ENCODE measurements around the gene GRAMD1A. TPM values are rescaled to one million over a fixed set of nuclear protein-coding genes. Genes with fewer than 3 reads are reported as not detected.

Gene GRAMD1A
- total and polyA plus RNA-seq, 8 donors = 92.7 to 137 (median 116) TPM

DNA sequence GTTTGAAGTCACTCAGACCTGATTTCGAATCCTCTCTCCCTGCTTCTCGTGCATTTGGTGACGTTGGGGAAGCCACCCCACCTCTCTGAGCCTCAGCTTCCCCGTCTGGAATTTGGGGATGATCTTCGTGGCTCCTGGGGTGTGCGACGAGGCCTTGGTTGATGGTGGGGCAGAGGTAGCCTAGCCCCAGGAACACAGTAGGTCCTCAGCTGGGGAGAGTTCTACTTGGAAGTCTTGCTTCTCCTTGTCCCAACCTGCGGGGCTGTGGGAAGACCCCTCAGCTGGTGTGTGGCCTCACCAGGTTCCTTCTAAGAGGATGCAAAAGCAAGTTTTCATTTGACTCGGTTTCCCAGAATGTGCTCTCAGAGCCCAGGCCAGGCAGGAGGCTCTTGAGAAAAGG, 54.5 kb downstream of the GRAMD1A start:
- Histone ChIP-seq H3K27me3 (peaks cover 0 to 7% of the 10 kb centered on the region in 2 donors), H3K9me3 (no peaks in the 10 kb centered on the region), H3K4me3 (no peak overlapping the region), H3K4me1 (no peaks in the 10 kb centered on the region), H3K27ac (no peak overlapping the region), H3K36me3 (no peaks in the 10 kb centered on the region)
- ATAC-seq = no peak
- DNase-seq = no peak
- intact Hi-C loops (cut with DNase I) = no loop called here
- TF ChIP-seq, protein P1, sequence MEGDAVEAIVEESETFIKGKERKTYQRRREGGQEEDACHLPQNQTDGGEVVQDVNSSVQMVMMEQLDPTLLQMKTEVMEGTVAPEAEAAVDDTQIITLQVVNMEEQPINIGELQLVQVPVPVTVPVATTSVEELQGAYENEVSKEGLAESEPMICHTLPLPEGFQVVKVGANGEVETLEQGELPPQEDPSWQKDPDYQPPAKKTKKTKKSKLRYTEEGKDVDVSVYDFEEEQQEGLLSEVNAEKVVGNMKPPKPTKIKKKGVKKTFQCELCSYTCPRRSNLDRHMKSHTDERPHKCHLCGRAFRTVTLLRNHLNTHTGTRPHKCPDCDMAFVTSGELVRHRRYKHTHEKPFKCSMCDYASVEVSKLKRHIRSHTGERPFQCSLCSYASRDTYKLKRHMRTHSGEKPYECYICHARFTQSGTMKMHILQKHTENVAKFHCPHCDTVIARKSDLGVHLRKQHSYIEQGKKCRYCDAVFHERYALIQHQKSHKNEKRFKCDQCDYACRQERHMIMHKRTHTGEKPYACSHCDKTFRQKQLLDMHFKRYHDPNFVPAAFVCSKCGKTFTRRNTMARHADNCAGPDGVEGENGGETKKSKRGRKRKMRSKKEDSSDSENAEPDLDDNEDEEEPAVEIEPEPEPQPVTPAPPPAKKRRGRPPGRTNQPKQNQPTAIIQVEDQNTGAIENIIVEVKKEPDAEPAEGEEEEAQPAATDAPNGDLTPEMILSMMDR (IDR thresholded peaks at IDR 0.05) = no peak

DNA sequence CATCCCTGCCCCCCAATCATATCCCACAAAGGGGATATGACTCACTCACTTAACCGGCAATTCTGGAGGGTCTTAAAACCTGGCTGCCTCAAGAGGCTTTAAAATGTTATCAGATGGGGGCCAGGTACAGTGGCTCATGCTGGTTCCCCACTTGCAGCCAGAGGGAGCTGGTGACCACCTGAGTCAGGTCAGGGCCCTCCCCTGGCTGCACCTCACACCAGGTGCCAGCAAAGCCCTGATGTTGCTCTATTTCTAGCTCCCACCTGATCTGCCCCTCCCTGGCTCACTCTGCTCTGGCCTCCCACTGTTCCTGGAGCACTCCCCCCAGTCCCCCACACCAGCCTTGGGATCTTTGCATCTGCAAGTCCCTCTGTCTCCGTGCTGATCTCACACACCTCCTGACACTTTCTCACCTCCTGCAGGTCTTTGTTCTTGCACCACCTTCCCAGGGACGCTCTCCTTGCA, 55.6 kb downstream of the GRAMD1A start:
- intact Hi-C loops (cut with DNase I) = no loop called here
- no peak overlapping the region for H3K27ac ChIP-seq
- no peaks in the 10 kb centered on the region for H3K36me3 ChIP-seq
- ATAC-seq (no peak), DNase-seq (no peak)
- H3K27me3 ChIP-seq = peaks cover 0 to 7% of the 10 kb centered on the region in 2 donors
- TF ChIP-seq, protein P1 (IDR thresholded peaks at IDR 0.05) = no peak
- no peaks in the 10 kb centered on the region for H3K4me1 ChIP-seq
- no peaks in the 10 kb centered on the region for H3K9me3 ChIP-seq
- no peak overlapping the region for H3K4me3 ChIP-seq

DNA sequence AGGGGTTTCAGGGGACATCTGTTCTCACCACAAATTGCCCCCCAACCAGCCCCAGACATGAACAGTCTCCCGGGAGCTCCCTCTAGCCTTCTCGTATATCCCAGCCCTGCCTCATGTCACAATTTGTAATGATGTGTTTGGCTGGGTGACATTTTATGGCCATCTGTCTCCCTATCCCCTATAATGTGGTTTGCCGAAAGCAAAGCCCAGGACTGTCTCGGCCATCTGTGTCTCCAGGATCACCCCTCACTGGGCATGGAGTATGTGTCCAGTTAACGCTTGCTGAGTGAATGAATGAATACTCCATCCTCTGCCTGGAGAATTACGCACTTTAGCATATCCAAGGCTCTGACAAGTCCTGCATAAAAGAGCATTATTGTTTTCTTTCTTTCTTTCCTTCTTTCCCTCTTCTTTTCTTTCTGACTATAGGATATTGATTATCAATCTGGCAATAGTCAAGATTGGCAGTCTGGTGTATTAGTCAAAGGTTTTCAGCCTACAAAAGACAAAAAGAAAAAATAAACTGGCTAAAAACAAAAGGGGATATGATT, 56.5 kb downstream of the GRAMD1A start:
- intact Hi-C loops (cut with DNase I) = no loop called here
- Histone ChIP-seq H3K36me3 (no peaks in the 10 kb centered on the region), H3K27ac (no peak overlapping the region), H3K4me3 (no peak overlapping the region), H3K9me3 (no peaks in the 10 kb centered on the region), H3K4me1 (no peaks in the 10 kb centered on the region), H3K27me3 (peaks cover 0 to 7% of the 10 kb centered on the region in 2 donors)
- DNase-seq (no peak), ATAC-seq (no peak)
- TF ChIP-seq, protein P1 (IDR thresholded peaks at IDR 0.05) = no peak

DNA sequence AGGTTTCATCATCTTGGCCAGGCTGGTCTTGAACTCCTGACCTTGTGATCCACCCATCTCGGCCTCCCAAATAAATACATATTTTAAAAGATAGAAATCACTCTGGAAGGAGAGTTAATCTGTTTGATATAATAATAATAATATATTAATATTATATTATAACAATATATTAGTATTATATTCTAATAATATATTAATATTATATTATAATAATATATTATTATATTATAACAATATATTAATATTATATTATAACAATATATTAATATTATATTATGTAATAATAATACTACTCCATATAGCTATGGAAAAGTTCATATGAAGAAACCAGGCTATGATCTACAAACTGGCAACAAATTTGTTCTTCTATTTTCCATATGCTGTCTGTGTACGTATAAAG, 58.2 kb downstream of the GRAMD1A start:
- no peak for DNase-seq
- intact Hi-C loops (cut with DNase I) = no loop called here
- Histone ChIP-seq H3K36me3 (no peaks in the 10 kb centered on the region), H3K4me1 (no peaks in the 10 kb centered on the region), H3K27ac (no peak overlapping the region), H3K4me3 (no peak overlapping the region), H3K27me3 (peaks cover 0 to 7% of the 10 kb centered on the region in 2 donors), H3K9me3 (no peaks in the 10 kb centered on the region)
- TF ChIP-seq, protein P1 (IDR thresholded peaks at IDR 0.05) = no peak
- ATAC-seq = no peak

DNA sequence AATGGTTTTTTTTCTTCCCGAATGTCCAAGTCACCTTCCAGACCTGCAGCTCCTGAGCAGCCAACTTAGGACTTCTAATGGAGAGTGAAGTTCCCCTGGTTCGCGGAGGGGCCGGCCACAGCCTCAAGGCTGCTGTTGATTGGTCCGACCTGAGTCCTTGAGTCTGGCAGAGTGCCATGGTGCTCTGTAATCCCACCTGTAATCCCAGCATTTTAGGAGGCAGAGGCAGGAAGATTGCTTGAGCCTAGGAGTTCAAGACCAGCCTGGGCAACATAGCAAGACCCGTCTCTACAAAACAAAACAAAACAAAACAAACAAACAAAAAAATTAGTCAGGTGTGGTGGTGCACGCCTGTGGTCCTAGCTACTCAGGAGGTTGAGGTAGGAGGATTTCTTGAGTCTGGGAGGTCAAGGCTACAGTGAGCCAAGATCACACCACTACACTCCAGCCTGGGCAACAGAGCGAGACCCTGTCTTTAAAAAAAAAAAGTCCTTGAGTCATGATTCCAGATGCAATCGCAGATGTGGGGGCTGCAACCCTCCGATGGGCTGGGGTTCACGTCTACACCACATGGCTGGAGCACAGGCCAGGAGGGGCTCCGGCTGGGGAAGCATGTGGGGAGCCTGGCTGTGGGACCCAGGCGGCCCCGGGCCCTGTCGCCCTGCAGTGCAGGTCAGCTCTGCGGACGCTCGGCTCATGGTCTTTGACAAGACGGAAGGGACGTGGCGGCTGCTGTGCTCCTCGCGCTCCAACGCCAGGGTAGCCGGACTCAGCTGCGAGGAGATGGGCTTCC, 59.1 kb downstream of the GRAMD1A start:
- no peak overlapping the region for H3K4me3 ChIP-seq
- ATAC-seq = no peak
- H3K4me1 ChIP-seq = no peaks in the 10 kb centered on the region
- TF ChIP-seq, protein P1 (IDR thresholded peaks at IDR 0.05) = no peak
- H3K27ac ChIP-seq = no peak overlapping the region
- H3K27me3 ChIP-seq = peaks cover 0 to 7% of the 10 kb centered on the region in 2 donors
- intact Hi-C loops (cut with DNase I) = no loop called here
- DNase-seq = peak in 1 of 4 donors; percentile 79
- no peaks in the 10 kb centered on the region for H3K36me3 ChIP-seq
- H3K9me3 ChIP-seq = no peaks in the 10 kb centered on the region
